H1 (cell line): Measurements from ENCODE around the gene MMP25. TPM values are rescaled to one million over a fixed set of nuclear protein-coding genes. Genes with fewer than 3 reads are reported as not detected.

Experiments used
- RAD21 ChIP-seq, 2 experiments: IDR thresholded peaks in 1 of 2; conservative IDR thresholded peaks in 1 of 2; 2 replicates each; pipeline ENCODE4 v1.6.1; 2011; ENCODE audit warnings: low read depth in 2 of 2, low read length in 2 of 2, improper control_type of control experiment in 1 of 2, inconsistent platforms in 1 of 2, mild to moderate bottlenecking in 1 of 2, moderate library complexity in 1 of 2
- polyA plus RNA-seq, 7 experiments: library from polyadenylated mRNA; depleted of rRNA in 3 of 7; stranded (reverse) in 5 of 7; unstranded in 2 of 7; fragments of >200 nt in 5 of 7; fragments of 200-250 nt in 2 of 7; gene quantifications; 1 replicate in 5 of 7; 2 replicates in 1 of 7; 4 replicates in 1 of 7; pipeline versions ENCODE4 v1.2.1 to v1.2.3, GENCODE V29; 2011 to 2013; ENCODE audit warnings: missing spikeins in 2 of 7, mixed read lengths in 2 of 7
- total RNA-seq: library from RNA; stranded (reverse); fragmentation: NEBNext Ultra II Directional; extraction: Animal tissue kit (Norgen Biotek cat#: 25700); gene quantifications from 2 replicates; pipeline ENCODE4 v1.2.1, GENCODE V29; 2021

The MMP25 gene
- total and polyA plus RNA-seq, 2 of the 8 experiments (the other 6 are each of a cell fraction or from before 2014, with no cell fraction given) = 7.7 to 26.7 TPM

DNA sequence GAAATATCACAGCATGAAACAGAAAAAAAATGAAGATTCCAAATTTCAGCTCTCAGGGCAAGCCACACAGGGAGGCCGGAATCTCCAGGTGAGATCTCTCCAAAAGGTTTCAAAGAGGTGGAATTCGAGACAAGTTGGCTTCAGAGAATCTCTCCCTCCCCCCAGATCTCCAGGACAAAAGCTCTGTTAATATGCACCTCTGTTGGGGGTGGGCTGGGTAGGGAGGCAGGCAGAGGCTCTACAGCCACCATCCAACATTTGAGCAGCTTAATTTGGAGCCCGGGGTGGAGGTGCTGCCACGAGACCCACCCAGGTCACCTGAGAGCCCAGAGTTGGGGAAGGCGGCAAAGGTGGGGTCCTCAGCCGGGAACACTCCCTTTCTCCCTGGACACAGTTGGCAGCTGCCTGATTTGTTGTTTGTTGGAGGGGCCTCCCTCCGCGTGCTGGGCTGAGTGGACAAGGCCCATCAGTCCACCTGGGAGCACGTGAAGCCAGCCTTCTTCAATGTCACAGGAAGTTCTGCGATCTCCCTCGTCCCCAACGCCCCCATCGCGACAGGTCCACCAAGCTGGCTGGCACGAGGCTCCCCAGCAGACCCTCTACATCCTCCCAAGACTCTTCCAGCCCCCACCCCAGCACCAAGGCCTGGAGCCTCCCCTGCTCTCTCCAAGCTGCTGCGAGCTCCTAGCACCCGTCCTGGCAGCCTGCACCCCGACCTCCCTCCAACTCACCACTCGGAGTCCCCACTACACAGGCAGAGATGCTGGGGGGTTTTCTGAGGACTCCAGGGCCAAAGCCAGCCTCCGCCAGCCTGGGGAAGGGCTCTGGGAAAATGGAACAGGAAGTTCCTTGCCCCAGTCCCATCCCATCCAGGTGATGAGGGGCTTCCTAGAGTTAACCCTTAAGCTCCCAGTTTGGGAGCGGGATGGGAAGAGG, 52.4 kb downstream of the MMP25 start, which contains the start of gene ZSCAN10 (continued):
- TF ChIP-seq RAD21 (IDR thresholded peaks at IDR 0.05 in 1 of 2, conservative IDR thresholded peaks at IDR 0.05 in 1 of 2; ENCODE audit: low read depth in 2 of 2, low read length in 2 of 2) = no peak; a peak in 1 of 4 replicates
